Measurements from ENCODE around the gene NEDD9.

NEDD9 gene

GRCh38 chr6:11144393-11144851 is 88.0 kb downstream of the NEDD9 start:
- peak; percentile 64 to 69 for DNase-seq (ENCODE audit: low read depth in 2 of 2)

- no peak for DNase-seq (ENCODE audit: low read depth in 2 of 2)
These were observed 88.8 kb downstream of the NEDD9 start for GRCh38 chr6:11143394-11144371.

GRCh38 chr6:11142296-11143027 is 90.0 kb downstream of the NEDD9 start:
- no peak for DNase-seq (ENCODE audit: low read depth in 2 of 2)

GRCh38 chr6:11141295-11141694 is 91.2 kb downstream of the NEDD9 start:
- DNase-seq (ENCODE audit: low read depth in 2 of 2), result no peak

- no peak for DNase-seq (ENCODE audit: low read depth in 2 of 2)
These were observed 92.4 kb downstream of the NEDD9 start for GRCh38 chr6:11140056-11140455.

- no peak for DNase-seq (ENCODE audit: low read depth in 2 of 2)
These were observed 93.2 kb downstream of the NEDD9 start for GRCh38 chr6:11139051-11139960.

- DNase-seq (ENCODE audit: low read depth in 2 of 2), result no peak
These were observed 95.7 kb downstream of the NEDD9 start for GRCh38 chr6:11136809-11137208.
